Occipital lobe (tissue), 2 donors: Measurements from ENCODE around the gene ZNF354C. TPM values are rescaled to one million over a fixed set of nuclear protein-coding genes. Genes with fewer than 3 reads are reported as not detected.

ENCODE experiments used
- DNase-seq: peaks from one replicate; lab custom pipeline; 2025; lab: John Stamatoyannopoulos, UW
- total RNA-seq: library from RNA; depleted of rRNA; stranded (reverse); fragments of >200 nt; gene quantifications from one replicate; pipeline ENCODE4 v1.2.3, GENCODE V29; 2014

The ZNF354C gene
- total RNA-seq, 1 donor from 2014 or later = 59.6 TPM

GRCh38 chr5:179113945-179114641 is 53.9 kb downstream of the ZNF354C start:
- no peak for DNase-seq

- DNase-seq = no peak
Observed at GRCh38 chr5:179114756-179115155, 54.6 kb downstream of the ZNF354C start.

- DNase-seq = no peak
Observed at GRCh38 chr5:179115307-179115706, 55.1 kb downstream of the ZNF354C start.

DNA sequence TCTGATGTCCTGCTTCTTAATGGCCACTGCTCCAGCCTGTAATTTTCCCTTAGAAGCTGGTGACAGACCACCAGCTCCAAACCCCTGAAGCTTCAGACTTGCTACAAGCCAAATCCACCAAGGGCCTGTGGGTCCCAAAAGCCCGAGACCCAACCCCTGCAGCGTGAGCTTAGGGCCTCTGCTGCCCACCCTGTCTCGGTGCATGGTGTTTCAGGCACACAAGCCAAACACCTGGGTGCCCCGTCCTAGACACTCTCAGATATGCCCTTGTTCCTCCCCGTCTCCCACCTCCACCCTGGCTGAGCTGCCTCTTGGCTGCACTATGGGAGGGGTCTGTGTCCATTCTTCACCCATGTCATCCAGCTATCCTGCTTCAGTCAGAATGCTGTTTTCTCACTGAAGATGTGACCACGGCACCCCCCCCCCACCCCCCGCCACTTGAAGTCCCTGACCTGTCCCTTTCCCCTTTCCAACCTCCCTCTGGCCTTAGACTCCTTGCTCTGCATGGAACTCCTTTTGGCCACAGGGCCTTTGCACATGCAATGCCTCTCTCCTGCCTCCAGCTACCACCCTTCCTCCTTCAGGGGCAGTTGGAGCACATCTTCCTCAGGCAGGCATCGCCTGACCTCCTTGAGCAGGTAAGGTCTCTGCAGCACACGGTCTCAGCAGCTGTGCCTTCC is 55.8 kb downstream of the ZNF354C start:
- DNase-seq = no peak

DNA sequence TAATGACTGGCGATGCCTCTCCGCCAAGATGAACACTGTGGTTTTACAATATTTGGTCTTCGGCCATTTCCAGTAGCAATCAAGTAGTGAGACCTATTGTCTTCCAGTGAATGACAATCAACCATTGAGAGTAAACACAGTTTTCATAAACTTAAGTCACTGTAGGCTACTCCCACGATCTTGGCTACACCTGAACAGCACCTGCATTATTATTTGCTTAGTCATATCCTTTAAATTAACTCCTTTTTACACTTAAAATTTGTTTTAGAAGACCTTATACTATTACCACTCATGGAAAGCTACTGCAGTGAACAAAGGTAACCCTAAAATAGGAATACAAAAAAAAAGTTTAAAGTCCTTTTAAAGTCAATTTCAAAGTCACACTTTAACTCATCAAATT is 58.2 kb downstream of the ZNF354C start:
- no peak for DNase-seq

GRCh38 chr5:179118756-179119414 is 58.7 kb downstream of the ZNF354C start:
- DNase-seq = no peak

GRCh38 chr5:179119415-179120170 is 59.4 kb downstream of the ZNF354C start:
- DNase-seq = no peak

DNA sequence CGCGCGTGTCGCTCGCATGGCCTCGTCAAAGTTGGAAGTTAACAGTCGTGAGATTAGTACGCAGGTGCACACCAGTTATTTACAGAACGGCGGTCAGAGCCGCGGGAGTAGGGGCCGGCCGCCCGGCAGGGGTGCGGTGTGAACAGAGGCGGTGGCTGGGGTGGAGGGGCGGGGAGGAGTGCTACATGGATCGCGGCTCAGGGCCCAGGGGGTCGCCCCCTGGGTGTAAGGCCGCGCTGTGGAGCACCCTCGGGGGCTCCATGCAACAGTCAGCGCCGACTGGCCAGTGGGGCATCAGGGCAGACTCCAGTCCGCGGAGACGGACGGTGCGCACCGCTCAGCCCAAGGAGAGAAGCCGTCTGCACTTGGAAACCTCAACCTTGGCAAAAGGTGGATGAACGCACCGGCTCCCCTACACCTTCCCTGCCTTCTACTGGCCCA is 60.3 kb downstream of the ZNF354C start:
- no peak for DNase-seq

GRCh38 chr5:179120951-179121666 is 60.9 kb downstream of the ZNF354C start:
- DNase-seq = no peak

DNA sequence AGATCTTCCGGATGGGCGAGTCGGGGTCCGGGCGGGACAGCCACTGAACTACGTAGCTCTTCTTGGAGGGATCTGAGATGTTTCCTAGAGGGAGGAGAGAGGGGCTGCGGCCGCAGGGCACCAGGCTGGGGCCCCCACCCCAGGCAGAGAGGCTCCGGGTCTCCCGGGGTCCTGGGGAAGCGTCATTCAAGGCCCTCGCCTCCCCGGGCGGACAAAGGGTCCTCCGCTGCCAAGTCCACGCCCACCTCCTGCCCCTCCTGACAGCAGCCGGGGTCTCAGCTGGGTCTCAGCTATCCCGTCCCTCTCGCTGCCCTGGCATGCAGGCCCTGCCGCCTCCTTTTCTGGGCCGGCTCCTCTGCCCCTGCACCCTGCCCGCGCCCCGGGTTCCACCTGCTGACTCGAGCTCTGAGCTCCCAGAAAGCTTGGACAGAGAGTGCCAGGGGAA is 61.5 kb downstream of the ZNF354C start:
- no peak for DNase-seq

GRCh38 chr5:179122411-179123108 is 62.4 kb downstream of the ZNF354C start:
- no peak for DNase-seq

- DNase-seq = no peak
Observed at GRCh38 chr5:179123109-179123426, 62.9 kb downstream of the ZNF354C start.

DNA sequence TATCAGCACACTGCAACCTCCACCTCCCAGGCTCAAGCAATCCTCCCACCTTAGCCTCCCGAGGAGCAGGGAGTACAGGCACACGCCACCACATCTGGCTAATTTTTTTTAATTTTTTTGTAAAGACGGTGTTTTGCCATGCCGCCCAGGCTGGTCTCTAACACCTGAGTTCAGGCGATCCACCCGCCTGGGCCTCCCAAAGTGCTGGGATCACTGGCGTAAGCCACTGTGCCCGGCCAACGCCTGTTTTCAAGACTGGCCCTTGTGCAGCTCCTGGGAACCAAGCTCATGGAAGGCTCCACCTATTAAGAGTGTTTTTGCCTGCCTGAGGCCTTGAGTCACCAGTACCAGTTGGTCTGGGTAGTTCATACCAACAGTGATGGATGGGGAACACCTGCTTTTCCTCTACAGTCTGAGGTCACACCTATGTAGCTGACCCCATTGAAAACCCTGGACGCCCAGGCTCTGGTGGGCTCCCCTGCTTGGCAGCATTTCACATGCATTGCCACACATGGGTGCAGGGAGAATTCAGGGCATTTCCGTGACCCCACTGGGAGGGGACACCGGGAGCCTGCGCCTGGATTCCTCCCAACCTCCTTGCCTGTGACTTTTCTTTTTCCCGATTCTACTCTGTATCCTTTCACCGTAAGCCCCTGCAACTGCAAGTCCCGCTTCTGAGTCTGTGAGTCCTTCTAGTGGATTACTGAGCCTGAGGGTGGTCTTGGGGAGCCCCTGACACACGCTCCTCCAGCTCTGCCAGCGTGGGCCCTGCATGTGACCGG is 63.5 kb downstream of the ZNF354C start:
- DNase-seq = no peak

- DNase-seq = no peak
Observed at GRCh38 chr5:179124273-179124852, 64.2 kb downstream of the ZNF354C start.

DNA sequence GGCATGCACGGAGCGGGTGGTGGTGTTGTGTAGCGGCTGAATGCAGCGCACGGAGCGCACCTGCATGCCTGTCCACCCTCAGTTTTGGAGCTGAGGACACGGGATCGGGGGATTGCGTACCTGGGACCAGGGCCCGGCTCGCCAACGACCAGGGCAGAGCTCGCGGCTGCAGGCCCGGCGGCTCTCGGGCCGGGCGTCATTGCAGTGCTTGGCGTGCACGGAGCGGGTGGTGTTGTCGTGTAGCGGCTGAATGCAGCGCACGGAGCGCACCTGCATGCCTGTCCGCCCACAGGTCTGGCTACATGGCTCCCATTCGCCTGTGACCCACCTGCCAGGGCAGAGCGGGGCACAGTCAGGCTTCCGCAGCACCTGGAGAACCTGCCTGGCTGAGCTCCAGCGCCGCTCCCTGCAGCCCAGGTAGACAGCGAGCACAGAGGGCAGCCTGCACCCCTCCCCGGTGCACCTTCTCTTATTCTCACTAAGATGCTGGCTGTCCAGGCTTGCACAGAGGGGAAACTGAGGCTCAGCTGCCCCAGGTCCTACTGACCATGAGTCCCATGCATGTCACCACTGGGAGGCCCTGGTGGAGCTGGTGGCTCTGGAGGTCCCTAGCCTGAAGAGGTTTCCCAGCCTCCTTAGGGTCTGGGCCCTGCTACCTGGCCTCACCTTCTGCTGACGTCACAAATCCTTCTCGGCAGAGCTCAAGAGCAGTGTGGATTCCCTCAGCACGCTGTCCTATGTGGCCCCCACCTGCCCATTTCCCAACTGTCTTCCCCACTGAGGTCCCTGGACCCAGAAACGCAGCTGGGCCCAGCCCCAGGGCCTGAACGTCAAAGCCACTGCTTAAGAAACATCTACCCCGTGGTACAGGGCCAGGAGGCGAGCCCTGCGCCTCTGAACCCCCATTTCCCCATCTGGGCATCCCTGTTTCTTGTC is 64.9 kb downstream of the ZNF354C start:
- no peak for DNase-seq

DNA sequence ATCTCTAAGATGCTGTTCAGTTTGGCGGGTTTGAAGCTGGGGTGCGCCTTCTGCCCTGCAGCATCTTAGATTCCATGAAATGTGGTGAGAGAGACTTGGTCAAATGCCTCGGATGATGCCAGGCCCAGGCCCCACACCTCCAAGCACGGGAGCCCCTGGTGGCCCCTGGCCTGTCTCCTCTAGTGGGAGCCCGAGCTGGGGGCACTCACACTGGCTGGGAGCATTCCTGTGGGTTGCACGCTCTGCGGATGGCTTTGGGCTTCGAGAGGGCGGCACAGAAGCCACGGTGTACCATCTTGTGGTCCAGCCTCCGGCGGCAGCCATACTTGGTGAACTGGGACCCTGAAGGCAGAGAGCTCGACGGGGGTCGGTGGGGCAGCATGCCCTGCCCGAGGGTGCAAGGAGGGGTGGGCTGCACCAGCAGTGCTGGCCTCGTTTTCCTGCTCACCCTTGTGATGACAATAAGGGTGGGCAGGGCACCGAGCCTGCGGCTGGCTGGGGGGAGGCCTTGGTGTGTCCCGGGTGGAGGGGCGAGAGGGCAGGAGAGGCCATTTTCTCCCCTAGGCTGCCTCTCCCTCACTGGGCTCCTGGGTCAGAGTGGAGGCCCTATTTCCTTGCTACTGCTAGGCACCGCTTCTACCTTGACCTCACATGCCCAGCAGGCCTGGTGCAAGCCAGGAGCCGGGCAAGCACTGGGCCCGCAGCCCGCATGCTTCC is 65.8 kb downstream of the ZNF354C start:
- no peak for DNase-seq

DNA sequence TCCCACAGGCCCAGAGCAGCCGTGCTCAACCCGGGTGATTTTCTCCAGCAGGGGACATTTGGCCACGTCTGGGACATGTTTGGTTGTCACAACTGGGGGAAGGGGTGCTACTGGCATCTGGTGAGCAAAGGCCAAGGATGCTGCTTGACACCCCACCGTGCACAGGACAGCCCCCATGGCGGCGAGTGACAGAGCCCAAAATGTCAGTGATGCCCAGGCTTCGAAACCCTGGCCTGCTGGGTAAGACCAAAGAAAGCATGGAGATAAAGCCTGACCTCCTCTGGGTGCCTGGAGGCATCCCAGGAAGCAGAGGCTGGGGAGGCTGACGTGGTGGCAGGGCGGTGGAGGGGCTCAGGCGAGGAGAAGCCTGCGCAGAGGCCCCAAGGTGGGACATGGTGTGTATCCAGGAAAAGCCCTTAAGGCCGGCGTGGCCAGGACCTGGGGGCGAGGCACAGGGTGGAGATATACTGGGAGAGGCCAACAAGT is 66.4 kb downstream of the ZNF354C start:
- DNase-seq = no peak
